ACHN (cell line): ENCODE measurements around the gene RASA1.
"Not testable (repeated sequence)": the region's sequence is repeated elsewhere in the genome, so short reads cannot be mapped to it uniquely, and the experiment has no call there.

Experiments
- DNase-seq: peaks from one replicate; pipeline ENCODE4 v3.0.0-alpha.2; 2015
- in situ Hi-C: cut with HindIII; loops from 2 replicates; pipeline ENCODE4 v1.10.0; 2017; ENCODE audit warnings: low sequenced_read_pairs, low pct_ligation_motif_present, low pct_unique_long_range_greater_than_20kb

Gene RASA1

DNA sequence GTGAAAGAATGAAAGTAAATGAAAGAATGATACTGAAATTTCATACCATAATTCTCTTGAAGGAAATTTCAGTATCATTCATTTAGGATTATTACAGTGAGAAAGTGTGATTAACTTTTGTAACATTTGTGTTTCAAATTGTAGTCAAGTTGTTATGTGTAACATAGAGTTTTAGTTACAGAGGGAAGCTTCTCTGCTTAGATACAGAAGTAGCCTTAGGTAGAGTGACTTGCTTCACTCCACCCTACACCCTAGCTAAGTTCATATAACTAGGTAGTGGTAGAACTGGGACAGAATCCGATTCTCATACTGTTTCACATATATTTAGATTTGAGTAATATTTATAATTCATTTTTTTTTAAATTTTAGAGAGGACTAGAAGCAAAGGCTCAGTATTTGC lies 9.0 kb downstream of the RASA1 start:
- in situ Hi-C loops = no loop called here
- DNase-seq = no peak

DNA sequence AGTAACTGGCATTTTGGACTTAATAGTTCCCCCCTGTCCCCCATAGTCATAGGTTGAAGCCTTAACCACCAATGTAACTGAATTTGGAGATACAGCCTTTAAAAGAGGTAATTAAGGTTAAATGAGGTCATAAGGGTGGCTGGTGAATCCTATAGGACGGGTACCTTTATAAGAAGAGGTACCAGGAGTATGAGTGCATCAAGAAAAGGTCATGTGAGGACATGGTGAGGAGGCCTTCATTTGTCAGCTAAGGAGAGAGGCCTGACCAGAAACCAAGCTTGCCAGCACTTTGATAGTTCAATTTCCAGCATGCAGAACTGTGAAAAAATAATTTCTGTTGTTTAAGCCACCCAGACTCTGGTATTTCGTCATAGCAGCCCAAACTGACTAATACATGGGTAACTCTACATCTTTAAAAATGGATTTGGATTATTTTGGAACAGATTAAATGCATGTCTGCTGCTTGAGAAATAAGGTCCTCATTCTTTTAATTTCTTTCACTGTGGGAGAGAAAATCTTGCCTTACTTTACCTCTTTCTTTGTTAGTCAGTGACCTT lies 9.7 kb downstream of the RASA1 start:
- DNase-seq = no peak
- in situ Hi-C loops = no loop called here

DNA sequence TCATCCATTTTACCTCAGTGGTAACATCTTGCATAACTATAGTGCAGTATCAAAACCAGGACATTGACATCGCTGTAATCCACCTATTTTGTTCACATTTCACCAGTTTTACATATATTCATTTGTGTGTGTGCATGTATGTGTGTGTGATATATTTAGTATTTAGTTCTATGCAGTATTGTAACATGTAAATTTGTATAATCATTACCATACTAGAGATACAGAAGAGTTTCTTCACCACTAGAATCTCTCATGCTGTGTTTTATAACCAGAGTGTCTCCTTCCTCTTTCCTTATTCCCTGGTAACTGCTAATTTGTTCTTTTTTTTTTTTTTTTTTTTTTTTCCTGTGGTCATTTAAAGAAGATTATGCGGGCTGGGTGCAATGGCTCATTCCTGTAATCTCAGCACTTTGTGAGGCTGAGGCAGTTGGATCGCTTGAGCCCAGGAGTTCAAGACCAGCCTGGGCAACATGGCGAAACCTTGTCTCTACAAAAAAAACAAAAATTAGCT lies 11.0 kb downstream of the RASA1 start:
- in situ Hi-C loops = no loop called here
- DNase-seq = no peak

DNA sequence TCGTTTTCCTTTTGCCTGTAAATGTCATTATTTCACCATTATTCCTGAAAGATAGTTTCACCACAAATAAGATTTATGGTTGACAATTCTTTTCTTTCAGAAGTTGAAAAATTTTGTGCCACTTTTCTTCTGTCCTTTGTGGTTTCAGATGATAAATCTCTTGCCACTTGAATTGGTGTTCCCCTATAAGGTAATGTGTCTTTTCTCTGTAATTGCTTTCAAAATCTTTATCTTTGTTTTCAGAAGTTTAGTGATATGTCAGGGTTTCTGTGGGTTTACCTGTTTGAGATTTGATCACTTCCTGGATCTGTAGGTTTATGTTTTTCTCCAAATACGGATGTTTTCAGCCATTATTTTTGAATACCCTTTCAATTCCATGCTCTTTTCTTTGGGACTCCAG lies 14.6 kb downstream of the RASA1 start:
- in situ Hi-C loops = no loop called here

DNA sequence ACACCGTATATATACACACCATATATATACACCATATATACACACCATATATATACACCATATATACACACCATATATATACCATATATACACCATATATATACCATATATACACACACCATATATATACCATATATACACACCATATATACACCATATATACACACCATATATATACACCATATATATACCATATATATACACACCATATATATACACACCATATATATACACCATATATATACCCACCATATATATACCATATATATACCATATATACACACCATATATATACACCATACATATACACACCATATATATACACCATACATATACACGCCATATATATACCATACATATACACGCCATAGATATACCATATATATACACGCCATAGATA lies 19.6 kb downstream of the RASA1 start:
- DNase-seq, in situ Hi-C loops: not testable (repeated sequence)

More for the DNA sequence above, 14.6 kb downstream of the RASA1 start:
- DNase-seq = no peak

DNA sequence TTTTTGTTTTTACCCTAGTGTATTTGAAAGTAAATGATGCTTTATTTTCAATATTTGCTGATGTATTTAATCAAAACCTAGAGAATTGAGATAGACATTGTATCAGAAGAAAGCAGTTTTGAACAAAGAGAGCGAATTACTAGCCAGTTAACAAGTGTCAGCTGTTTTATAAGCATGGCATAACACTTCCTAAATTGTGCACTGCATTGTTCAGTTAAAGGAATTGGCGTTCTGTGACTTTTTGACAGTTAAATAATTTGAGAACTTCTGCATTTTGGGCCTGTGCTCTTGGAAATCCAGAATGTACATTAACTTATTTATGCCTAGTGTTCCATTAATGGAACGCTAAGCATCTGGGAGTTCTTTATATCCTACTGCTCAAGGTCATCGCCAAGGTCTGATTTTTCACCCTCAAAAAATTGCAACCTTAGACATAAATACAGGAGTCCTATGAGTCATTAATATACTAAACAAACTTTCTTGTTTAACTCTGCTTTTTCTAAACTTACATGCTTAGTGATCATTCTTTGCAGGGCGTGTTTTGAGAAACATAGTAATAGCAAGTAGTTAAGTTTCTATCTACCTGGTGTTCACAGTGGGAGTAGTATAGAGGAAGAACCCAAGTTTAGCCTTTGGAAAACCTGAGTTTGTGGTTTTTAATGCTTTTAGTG lies 31.1 kb downstream of the RASA1 start:
- DNase-seq = no peak
- in situ Hi-C loops = no loop called here

DNA sequence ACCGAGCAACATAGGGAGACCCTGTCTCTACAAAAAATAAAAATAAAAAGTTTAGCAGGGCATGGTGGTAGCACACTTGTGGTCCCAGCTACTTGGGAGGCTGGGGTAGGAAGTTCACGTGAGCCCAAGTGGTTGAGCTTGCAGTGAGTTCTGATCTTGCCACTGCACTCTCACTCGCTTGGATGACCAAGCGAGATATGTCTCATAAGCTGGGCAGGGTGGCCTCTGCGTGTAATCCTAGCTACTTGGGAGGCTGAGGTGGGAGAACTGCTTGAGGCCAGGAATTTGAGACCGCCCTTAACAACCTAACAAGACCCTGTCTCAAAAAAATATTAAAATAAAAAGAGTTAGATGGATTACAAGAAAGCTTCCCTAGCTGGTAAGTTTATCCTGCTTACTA lies 32.5 kb downstream of the RASA1 start:
- DNase-seq = peak; percentile 39
- in situ Hi-C loops = no loop called here

DNA sequence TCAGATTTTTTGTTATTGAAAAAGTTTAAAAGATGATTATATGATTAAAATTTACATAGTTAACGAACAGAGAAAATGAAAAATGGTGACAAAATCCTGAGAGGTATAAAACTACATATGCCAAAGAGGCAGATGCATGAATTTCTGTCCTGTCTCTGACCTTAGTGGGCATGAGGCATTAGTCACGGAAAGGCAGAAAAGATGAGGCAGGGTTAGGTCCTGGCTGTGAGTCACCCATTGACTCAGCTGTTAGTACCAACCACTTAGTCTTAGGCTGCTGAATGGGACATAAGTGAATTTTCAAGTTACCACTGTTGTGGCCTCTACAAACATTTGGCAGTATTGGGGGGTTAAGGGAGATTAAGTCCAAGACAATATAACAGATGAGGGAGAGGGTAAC lies 33.1 kb downstream of the RASA1 start:
- in situ Hi-C loops = no loop called here
- DNase-seq = peak; percentile 91

DNA sequence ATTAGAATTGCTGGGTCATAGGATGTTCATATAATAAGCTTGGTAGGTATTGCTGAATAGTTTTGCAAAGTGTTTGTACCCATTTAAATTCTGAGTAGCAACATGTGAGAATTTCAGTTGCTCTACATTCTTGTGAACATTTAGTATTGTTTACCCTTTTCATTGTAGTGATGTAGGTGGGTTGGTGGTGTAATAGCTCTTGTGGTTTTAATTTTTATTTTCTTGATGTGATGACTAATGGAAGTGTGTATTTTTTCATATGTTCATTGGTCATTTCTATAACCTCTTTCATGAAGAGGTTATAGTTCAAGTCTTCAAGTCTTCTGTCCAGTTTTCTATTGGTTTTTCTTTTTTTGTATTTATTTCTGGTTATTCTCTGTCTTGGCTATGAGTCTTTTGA lies 34.4 kb downstream of the RASA1 start:
- in situ Hi-C loops = no loop called here
- DNase-seq = no peak

DNA sequence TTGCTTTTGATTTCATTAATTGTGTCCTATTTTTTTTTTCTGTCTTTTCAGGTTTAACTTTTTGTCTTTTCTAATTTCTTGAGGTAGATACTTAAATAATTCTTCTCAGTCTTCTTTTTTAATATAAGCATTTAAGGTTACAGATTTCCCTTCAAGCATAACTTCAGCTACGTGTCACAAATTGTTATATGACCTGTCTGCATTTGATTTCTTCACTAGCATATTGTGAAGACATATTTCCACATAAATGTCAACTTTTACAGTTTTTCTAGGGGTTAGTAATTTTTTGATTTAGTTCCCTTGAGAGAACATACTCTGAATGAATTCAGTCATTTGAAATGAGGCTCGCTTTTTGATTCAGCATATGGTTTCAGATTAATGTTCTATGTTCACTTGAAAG lies 35.6 kb downstream of the RASA1 start:
- DNase-seq = no peak

DNA sequence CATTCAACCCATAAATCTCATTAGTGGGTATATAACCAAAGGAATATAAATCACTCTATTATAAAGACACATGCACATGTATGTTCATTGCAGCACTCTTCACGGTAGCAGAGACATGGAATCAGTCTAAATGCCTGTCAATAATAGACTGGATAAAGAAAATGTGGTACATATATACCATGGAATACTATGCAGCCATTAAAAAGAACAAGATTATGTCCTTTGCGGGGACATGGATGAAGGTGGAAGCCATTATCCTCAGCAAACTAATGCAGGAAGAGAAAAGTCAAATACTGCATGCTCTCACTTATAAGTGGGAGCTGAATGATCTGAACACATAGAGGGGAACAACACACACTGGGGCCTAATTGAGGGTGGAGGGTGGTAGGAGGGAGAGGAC lies 38.4 kb downstream of the RASA1 start:
- in situ Hi-C loops, DNase-seq: not testable (repeated sequence)

More for the DNA sequence above, 35.6 kb downstream of the RASA1 start:
- in situ Hi-C loops = no loop called here

DNA sequence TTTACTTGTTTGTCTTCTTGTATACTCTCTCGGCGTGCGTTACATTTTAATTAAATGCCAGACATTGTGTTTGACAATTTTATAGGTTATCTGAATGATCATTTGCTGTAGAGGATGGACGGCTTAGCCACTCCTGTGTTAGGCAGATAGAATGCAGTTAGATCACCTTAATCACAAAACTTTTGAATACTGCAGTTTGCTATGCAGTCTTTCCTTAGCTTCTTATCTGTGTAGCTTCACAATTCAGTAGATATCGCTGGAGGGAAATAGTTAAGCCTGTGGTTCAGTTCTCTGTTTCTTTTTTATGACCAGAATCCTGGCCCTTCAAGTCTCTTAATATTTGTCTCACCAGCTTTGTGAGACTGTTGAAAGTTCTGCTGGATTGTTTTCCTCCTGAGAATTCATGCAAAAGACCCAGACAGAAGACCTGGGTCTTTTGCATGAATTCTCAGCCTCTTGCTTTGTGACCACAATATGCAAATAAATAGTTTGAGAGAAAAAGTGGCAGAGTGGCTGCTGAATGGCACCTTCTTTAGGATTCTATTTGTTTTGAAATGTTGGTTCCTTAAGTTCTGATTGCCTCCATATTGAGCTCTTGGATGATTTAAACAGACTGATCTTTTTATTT lies 40.2 kb downstream of the RASA1 start:
- no peak for DNase-seq
- in situ Hi-C loops = no loop called here

DNA sequence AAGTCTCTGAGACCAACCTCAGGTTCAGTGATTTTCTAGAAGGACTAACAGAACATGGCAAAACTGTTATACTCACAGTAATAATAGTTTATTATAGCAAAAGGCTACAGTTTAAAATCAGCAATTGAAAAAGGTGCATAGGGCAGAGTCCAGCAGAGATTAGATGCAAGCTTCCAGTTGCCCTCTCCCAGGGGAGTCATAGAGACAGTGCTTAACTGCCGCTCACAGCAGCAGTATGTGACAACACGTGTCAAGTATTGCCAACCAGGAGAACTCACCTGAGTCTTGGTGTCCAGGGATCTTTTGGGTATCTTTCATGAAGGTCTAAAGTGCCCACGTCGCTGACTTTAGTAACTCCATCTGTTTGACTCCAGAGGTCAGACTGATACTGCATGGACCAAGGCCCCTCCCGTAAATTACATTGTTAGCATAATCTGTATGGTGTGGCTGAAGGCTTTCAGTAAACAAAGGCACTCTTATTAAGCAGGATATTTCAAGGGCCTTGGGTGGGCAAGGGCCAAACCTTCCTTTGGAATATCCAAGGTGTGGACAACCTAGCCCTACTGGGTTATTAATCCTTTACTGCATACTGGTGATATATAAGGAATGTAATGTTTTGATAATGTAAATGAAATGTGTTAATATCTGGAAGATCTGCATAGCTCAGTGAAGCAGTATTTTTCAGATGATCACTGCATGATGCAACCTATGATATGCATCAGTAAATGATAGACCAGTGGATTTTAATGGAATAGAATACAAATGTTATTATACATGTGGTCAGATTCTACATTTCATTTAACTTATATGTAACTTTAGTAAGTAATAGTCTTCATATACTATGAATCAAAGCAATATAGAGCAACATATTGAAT lies 44.0 kb downstream of the RASA1 start:
- DNase-seq = no peak
- in situ Hi-C loops = no loop called here

DNA sequence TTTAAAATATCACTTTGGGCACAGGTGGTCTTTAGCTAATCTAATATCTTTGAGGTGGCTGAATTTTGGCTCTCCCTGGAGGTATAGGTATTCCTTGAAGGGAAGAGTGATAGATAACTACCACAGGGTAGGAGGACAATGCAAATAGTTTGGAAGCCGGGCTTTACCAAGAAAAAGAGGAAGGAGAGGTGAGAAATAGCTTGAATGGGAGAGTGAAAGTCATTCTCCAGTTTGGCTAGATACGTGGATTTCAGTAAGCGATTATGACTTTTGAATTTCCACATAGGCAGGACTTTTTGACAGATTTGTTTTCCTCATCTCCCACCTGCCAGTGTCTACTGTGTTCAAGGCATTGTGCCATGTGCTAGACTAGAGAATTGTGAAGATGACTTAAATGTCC lies 45.5 kb downstream of the RASA1 start:
- DNase-seq = no peak
- in situ Hi-C loops = no loop called here

DNA sequence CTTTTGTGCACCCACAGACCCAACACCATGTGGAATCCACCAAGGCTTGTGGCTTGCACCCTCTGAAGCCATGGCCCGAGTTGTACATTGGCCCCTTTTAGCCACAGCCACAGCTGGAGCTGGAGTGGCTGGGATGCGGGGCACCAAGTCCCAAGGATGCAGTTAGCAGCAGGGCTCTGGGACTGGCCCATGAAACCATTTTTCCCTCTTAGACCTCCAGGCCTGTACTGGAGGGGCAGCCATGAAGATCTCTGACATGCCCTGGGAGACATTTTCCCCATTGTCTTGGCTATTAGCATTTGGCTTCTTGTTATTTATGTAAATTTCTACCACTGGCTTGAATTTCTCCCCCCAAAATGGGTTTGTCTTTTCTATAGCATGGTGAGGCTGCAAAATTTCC lies 51.8 kb downstream of the RASA1 start:
- in situ Hi-C loops = no loop called here

DNA sequence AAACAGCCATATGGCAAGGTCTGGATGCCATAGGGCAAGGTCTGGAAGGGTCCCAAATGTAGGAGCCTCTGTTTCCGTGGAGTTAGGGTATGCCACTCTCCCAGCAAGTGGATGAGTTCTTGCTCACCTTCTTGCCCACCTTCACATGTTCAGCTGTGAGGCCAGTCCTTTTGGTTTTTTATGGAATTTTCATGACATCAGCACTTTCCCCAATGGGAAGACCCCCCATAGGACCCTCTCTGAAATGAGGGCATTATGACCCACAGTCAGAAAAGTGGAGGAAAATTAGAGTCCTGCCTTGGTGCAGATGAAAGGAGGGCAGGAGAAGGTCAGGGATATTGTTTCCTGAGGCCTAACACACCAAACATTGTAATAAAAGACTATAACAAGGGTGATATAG lies 53.9 kb downstream of the RASA1 start:
- in situ Hi-C loops = no loop called here
- no peak for DNase-seq

More for the DNA sequence above, 51.8 kb downstream of the RASA1 start:
- DNase-seq = no peak

DNA sequence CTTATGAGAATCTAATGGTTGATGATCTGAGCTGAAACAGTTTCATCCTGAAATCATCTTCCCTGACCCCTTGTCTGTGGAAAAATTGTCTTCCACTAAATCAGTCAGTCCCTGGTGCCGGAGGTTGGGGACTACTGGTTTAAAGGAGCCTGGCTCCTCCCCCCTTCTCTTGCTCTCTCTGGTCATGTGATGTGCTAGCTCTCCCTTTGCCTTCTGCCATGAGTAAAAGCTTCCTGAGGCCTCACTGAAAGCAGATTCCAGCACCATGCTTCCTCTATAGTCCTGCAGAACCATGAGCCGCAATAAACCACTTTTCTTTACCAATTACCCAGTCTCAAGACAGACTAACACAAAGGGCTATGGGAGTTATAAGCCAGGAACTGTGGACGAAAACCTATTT lies 54.7 kb downstream of the RASA1 start:
- in situ Hi-C loops = no loop called here
- DNase-seq = no peak

DNA sequence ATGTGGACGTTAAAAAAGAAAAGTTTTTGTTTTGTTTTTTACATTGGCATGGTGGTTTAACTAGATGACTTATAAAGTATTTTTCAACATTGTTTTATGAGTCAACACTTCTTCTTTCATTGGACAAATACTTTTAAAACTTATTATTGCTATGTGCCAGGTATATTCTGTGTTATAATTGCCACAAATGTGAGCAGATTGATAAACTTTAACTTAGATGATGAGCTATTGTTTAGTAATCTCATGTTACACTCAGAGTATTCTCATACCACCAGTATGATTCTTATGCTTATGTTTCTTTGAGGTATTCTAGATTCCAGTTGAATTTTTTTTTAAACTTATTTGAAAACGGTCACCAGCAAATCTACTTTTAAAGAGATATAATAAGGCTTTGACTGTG lies 60.3 kb downstream of the RASA1 start:
- no peak for DNase-seq
- in situ Hi-C loops = no loop called here

DNA sequence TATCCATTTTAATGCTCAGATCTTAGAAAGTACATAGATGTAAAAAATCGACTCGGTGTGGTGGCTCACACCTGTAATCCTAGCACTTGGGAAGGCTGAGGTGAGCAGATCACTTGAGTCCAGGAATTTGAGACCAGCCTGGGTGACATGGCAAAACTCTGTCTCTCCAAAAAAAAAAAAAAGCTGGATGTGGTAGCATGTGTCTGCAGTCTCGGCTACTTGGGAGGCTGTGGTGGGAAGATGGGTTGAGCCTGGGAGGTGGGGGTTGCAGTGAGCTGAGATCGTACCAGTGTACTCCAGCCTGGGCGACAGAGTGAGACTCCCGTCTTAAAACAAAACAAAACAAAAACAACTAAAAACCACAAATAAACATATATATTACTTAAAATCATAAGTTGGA lies 61.4 kb downstream of the RASA1 start:
- in situ Hi-C loops = no loop called here
- no peak for DNase-seq
